ENCODE results near the gene OTUB1. TPM values are rescaled to one million over a fixed set of nuclear protein-coding genes. Genes with fewer than 3 reads are reported as not detected.

The OTUB1 gene
- total and polyA plus RNA-seq, 9 of the 15 experiments (the other 6 are each of a cell fraction or from before 2014, with no cell fraction given) = 29.5 to 134 (median 66.1) TPM

- TF ChIP-seq ZNF3 (CRISPR knock-in tag; IDR thresholded peaks at IDR 0.05) (no peak), RERE (CRISPR knock-in tag; IDR thresholded peaks at IDR 0.05; ENCODE audit: borderline replicate concordance) (no peak), REST (IDR thresholded peaks at IDR 0.05; ENCODE audit: borderline replicate concordance) (peak; percentile 32; the same call in 1 of the 2 replicates), REST (CRISPR knock-in tag; IDR thresholded peaks at IDR 0.05; ENCODE audit: low read depth) (no peak), ZFP1 (CRISPR knock-in tag; IDR thresholded peaks at IDR 0.05) (no peak), PHF20 (IDR thresholded peaks at IDR 0.05; ENCODE audit: partially characterized antibody) (peak; percentile 70), BHLHE40 (IDR thresholded peaks at IDR 0.05; ENCODE audit: low read length) (peak; percentile 99), PHB2 (IDR thresholded peaks at IDR 0.05; ENCODE audit: low read depth) (peak; percentile 77), TSC22D4 (tag; IDR thresholded peaks at IDR 0.05) (no peak), ZBED1 (IDR thresholded peaks at IDR 0.05) (no peak), CHD2 (IDR thresholded peaks at IDR 0.05; ENCODE audit: low read depth, low read length) (0 out of 2 replicates have a peak, but pooled peaks have one; percentile 4), ZNF143 (CRISPR knock-in tag; IDR thresholded peaks at IDR 0.05) (no peak)
- TF ChIP-seq, protein P1, sequence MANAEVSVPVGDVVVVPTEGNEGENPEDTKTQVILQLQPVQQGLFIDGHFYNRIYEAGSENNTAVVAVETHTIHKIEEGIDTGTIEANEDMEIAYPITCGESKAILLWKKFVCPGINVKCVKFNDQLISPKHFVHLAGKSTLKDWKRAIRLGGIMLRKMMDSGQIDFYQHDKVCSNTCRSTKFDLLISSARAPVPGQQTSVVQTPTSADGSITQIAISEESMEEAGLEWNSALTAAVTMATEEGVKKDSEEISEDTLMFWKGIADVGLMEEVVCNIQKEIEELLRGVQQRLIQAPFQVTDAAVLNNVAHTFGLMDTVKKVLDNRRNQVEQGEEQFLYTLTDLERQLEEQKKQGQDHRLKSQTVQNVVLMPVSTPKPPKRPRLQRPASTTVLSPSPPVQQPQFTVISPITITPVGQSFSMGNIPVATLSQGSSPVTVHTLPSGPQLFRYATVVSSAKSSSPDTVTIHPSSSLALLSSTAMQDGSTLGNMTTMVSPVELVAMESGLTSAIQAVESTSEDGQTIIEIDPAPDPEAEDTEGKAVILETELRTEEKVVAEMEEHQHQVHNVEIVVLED (CRISPR knock-in tag; IDR thresholded peaks at IDR 0.05) = no peak
These were observed 21.5 kb downstream of the OTUB1 start (continued) for GRCh38 chr11:64007629-64008282.

Measured in K562 (cell line).